Esophagus mucosa (tissue), 1 donor: ENCODE results near the gene CELF4. TPM values are rescaled to one million over a fixed set of nuclear protein-coding genes. Genes with fewer than 3 reads are reported as not detected.
A peak's percentile ranks its signal among the peaks of the same experiment; 100 is the strongest.

ENCODE experiments used
- ATAC-seq: fragments of 200-7000 bp; cut with Tn5 transposase; one replicate; pipeline ENCODE4 v1.9.1; 2020
- total RNA-seq: library from RNA; stranded (reverse); gene quantifications from one replicate; pipeline ENCODE4 v1.2.4, GENCODE V29; 2023
- donor health status: DM: yes; HTN: yes; CAD: no.

Gene CELF4
- total RNA-seq, 1 donor from 2014 or later: not detected

DNA sequence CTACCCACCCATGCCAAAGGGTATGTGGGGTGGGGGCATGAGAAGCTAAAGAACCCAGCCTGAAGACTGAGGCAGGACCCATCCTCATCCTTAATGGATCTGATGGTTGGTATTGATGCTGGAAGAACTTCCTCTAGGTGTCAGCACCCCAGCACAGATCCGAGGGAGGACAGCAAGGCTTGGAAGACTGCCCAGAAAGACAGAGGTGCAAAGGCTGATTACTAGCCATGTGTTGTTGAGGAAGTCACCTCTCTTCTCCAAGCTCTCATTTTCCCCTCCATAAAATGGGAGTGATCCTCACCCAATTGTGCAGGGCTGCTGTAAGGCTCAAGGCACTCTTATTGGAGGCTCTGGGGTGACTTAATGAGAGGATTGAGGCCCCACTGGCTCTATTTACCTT is 256.5 kb downstream of the CELF4 start:
- ATAC-seq: peak; percentile 14

DNA sequence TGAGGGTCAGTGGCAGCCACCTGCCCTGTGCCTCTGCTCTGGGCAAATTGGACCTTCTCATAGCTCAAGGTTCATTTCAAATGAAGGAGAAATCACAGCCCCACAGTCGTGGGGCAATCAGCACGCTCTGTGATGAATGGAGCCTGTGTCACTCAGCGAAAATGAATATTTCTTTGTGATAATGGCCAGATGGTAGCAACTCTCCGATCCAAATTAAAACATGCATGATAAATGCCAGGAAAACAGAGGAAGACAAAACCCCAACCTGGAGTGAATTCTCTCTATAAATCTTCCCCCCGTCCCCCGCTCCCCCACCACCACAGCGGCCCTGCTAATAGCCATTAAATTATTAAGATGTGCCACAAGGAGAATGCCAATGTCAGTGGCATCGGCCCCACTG is 258.4 kb downstream of the CELF4 start:
- ATAC-seq: no peak

DNA sequence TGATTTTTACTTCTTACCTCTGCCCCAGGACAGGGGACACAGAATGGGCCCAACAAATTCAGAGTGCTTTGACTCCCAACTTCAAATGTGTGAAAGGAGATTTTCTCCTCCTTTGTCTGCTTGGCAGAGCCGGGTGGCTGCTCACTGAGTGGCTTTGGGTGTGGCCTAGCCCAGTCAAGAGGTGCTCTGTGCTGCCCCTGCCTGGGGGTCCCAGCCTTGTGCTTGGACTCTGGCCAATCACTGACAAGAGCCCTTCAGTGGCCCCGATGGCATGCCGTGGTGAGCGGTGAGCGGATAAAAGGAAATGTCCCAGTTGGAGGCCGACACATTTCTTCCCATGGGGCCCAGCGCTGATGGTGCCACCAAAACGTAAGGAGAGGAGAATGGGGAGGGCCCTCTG is 259.2 kb downstream of the CELF4 start:
- no peak for ATAC-seq

DNA sequence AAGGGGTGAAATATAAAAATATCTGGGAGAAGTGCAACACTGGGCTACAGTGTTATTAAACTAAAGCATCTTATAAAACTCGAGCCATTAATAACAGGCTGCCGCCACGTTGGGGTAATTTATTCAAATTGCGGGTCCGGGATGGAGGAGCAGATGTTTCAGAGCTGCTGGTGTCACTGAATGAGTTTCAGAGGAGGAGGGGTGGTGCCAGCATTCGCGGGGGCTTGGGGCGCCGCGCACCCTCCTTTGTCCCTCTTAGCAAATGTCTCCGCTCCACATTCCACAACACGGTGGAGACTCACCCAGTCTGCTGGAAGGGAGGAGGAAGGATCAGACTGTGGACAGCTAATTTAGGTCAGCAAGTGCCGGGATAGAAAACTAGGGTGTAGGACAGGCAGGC is 260.5 kb downstream of the CELF4 start:
- ATAC-seq: no peak

DNA sequence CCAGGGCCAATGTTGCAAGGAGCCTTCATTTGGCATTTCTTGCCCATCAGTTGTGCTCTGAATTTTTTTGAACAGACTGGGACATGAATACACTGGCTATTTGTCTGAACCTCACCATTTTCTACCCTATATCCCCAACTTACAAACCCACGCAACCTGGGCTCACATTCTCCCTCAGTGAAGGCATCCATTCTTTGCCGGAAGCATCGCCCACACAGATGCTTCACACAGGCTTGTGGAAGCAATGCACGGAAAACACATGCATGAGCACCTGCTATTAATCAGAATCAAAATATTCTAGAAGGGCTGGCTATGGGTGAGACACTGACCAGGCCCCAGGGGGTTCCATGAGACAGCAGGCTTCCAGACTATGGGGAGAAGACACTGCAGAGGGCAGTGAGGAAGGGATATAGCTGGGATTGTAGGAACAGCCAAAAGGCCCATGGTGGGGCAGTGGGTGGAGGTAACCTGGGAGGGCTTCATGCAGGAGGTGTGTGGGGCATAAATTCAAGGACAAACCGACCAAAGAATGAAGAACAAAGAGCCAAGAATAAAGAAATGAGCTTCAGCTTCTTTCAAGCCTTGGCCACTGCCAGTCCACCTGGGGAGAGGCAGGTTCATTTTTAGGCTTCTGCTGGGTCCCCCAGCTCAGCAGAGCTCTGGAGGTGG is 261.5 kb downstream of the CELF4 start:
- ATAC-seq: no peak

DNA sequence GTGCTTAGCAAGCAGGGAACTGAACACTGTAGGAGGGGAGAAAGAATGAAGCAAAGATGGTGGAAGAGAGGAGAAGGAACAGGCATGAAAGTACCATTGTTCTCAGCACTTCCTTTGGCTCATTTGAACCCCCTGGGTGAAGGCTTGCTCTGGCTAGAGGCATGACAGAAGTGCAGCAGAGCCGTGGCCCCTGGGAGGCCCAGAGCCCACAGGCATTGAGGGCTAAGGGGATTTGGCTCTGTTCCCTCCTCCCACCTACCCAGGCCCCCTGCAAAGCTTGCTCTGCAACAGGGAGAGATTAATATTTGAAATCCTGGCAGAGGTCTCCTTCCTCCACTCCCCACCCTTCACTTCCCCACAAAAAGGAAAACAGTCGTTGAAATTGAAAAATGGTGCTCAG is 262.6 kb downstream of the CELF4 start:
- no peak for ATAC-seq

DNA sequence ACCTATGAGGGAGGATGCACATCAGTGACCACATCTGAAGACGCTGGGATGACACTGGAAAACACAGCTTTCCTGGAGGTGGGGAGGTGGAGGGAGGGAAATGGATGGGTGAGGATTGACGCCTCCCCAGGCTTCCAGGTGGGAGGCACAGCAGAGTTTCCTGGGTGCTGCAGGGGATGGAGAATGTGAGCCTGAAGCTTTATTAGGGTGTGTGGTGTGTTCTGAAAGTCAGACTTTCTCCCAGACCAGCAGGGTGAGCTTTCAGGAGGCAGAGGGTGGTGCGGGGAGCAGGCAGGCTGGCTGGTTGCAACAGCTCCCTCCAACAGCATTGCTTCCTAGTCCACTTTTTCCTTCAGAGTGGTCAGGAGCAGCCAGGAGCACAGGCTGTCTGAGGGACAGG is 263.1 kb downstream of the CELF4 start:
- ATAC-seq: no peak

DNA sequence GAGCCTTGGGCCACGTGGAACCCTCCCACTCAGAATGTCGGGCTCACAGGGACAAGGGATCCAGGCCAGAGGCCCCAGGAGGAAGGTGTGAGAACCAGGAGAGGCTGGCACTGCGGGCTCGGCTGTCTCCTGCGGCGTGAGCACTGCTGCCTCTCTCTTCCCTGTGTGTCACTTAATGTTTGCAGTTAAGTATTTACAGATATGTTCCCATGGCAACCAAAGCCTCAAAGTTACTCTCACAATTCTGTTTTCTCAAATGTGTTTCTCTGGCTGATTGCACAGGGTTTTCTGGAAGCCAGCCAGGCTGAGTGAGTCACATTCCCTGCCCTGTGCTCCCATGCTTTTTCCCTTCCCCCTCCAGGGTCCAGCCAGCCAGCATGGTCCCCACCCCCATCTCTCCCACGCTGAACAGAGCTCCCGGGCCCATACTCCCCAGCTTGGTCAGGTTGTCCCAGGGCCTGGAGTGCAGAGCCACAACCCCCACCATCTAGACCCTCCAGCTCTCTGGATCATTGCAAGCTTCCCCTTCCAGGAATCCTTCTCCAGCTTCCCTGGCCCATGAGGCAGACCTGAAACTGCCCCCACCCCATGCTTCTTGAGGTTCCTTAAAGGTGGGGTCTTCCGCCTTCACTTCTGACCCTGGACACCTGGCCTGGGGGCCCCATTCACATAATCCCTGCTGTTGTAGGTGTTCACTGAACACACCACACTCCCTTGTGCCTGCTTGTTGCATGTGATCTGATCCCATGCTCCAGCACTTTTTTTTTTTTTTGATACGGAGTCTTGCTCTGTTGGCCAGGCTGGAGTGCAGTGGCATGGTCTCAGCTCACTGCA is 265.9 kb downstream of the CELF4 start:
- ATAC-seq: peak; percentile 69

DNA sequence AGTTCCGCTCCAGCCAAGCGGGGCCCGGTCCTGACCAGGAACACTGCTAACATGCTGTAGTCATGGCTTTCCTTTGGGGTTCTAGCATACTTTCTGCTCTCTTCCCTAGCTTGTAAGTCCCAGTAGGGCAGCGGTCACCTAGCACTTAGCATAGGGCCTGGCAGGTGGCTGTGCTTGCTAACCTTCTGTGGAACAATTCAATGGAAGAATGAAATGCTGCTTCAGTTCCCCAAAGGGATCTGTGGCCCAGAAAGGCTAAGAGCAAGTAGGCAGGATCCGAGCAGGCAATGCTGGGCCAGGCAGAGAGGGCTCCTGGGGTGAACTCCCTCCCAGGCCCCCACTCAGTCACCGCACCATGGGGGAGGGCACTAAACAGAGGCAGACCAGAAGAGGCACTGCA is 266.8 kb downstream of the CELF4 start:
- ATAC-seq: no peak

DNA sequence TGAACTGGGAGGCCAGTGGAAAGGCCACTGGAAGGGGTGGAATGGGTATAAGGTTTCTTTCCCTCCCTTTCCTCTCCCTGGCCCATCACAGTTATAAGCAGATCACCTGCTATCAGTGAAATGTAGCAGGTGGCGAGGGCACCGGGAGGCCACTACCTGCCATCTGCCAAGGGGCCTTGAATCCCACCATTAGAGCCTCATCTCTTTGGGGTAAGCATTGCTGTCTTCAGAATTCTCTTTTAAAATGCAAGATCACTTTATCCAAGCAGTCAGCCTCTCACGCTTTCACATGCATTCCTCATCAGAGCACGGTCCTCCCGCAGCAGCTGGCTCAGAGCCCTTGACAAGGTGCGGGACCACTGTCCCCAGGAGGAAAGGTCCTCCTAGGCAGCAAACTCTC is 268.5 kb downstream of the CELF4 start:
- no peak for ATAC-seq

DNA sequence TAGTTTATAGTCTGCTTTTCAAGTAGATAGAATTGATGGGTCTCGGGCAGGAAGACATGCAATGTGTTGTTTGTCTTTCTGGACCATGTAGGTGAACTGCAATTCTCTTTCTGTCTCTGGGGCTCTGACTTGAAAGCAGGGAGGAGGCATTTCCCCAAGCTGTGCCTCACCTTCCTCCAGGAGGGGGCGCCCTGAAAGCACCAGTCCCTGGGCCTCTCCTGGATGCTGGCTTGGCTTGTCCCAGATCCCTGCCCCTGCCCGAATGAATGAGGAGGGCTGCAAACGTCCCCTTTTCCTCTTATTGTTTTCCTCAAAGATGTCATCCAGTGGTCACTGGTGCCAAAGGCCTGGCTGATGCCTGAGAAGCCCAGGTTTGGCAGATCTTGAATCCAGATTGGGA is 270.6 kb downstream of the CELF4 start:
- no peak for ATAC-seq

DNA sequence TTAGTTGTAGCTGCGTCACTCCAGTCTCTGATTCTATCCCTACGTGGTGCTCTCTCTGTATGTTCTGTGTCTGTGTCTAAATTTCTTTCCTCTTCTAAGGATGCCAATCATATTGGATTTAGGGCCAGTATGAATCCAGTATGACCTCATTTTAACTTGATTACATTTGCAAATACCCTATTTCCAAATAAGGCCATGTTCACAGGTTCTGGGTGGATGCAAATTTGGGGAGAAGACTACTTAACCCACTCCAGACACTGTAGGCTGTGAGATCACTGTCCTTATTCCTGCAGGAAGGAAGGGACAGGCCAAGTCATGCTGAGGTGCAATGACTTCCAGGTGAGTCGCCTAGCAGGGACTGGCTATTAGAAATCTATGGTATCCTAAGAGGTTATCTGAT is 272.2 kb downstream of the CELF4 start:
- ATAC-seq: no peak

DNA sequence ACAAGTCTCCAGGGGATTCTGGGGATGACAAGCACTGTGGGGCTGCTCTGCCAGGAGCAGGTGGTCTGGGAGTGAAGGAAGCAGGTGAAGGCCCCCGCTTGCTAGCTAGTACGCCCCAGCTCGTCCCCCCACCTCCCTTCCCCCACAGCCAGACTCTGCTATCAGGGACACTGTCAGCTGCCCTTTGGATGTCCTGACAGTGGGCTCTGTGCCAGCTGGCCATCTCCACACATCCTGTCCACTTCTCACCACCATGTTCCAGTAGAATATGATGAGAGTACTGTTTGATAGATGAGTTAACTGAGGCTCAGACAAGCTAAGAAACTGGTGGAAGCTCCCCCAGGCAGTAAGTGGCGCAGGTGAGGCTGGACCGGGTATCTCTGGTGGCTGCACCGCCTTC is 276.2 kb downstream of the CELF4 start:
- ATAC-seq: no peak

DNA sequence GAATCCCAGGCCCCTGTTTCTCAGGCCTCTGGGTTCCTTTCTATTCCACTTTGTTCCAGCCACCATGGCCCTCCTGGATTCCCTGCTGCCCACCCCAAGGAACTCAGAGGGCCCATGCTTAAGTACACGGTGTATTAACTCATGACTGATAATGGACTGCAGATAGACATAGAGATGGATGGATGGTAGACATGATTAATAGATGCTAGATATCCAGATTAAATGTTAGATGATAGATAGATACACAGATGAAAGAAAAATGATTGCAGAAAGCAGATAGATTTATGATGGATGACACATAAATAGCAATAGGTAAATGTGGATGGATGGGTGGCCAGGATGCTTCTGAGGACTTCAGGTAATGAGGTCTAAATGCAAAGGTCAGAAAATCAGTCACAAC is 278.0 kb downstream of the CELF4 start:
- ATAC-seq: no peak

DNA sequence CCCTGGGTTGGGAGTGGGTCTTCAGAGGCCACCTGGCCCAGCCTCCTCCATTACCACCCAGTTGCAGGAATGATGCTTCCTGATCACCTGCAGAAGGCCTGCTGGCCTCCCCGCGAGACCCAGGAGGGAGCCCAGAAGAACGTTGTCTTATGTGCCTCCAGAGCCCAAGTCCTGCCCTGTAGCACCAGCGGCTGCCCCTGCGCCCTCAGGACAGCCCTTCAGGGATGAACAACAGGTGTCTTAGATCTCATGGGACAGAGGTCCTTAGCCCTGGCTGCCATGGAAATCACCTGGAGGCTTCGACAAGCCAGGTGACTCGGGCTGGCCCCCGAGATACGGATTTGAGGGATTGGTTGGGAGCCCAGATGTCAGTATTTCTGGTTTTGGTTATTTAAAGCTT is 278.8 kb downstream of the CELF4 start:
- ATAC-seq: no peak

DNA sequence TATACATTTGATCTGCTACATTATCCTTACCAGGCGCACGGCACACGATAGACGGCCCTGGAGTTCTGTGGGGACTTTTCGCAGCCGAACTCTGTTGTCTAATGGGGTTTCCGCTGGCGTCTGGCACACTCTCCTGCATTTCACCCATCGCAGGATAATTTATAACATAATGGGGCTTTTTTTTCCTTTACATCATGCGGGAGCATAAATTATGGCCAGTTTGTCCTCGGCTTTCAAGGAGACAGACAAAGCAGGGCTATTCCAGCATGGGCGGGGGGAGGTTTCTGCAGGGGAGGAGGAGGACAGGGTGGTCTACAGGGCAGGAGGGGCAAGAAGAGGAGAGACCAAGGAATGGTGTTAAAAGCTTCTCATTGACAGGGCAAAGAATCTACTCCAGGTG is 279.8 kb downstream of the CELF4 start:
- no peak for ATAC-seq

DNA sequence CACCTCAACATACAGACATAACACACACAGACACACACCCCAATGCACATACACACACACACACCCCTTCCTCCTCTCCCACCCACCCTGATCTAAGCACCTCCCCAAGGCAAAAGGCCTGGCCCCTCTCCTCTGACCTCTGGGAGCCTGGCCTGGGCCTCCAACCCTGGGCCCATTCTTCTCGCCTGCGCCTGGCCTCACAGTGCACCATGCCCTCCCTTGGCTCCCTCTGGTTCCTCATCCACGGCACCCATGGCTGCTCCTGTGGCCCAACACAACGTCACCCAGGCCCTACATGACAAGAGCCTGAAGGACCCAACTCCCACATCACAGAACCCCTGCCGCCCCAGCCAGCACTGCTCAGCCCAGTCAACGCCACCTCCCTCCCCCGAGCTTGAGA is 281.3 kb downstream of the CELF4 start:
- no peak for ATAC-seq

DNA sequence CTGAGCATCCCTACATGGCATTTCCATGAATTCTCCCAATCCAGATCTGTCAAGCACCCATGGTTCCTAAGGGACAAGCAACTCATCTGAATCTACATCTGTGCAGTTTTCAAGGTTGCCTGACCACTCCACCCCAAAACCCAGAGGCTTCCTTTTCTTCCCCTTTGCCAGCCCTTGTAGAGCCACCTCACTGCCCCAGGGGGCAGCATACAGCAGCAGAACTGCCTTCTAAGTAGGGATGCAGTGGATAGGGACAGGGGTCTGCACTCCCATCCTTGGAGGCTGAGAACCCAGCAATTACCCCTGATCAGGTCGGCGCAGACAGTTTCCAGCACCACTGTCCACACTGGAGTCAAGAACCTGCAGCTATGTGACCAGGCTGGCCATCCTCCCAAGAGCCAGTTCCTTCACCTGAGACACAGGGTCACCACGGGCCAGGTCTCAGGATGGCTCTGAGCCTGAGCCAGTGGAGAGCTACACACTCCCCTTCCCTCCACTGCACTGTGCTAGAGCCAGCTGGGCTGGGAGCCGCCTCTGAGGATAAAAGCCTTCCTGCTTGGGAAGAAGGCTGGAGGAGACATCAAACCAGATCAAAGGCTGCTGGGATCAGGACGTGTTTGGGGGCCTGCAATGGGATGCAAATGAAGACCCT is 283.1 kb downstream of the CELF4 start:
- ATAC-seq: no peak

DNA sequence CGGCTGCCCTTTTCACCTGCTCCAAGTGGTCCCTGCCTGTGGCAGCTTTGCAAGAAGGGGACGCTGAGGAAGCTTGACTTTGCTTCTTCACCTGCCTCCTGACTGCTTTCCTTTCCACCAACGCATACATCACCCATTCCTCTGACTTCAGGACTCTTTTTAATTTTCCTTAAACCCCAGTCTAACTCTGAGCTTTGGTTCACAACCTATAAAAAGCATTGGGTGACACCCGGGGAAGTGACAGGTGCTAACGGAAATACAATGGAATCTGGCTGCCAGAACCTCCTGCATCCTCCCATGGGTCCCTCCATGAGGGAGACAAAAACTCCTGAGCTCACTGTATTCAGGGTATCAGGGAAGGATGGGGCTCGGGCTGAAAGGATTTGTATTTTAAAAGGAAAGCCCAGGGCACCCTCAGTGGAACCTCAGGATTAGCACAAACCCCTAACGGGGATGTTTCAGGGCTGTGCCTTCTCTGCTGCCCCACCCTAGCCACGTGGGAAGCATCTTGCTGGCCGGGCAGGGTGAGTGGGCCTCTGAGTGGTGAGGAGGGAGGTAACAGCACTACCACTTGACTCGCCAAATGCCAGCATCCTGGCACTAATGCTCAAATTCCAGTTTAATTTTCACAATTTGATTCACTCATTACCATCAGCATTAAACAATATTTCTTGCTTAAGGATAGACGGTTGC is 284.8 kb downstream of the CELF4 start:
- ATAC-seq: no peak

DNA sequence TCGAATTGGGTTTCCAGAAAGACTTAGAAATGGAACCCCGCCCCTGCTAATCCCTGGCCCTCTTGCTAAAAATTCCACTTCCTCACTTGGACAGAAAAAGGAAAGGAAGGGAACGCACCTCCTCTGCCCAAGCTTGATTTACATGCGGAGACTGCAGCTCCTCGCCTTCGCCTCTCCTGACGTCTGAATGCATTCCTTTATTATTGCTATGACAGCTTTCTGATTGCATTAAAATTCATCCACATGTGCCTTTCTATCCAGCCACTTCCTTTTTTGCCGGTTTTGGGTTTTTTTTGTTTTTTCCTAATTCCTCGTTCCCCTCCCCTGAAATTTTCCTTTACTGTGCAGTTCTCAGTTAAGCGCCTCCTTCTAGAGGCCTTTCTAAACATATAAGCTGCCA is 287.8 kb downstream of the CELF4 start:
- no peak for ATAC-seq

DNA sequence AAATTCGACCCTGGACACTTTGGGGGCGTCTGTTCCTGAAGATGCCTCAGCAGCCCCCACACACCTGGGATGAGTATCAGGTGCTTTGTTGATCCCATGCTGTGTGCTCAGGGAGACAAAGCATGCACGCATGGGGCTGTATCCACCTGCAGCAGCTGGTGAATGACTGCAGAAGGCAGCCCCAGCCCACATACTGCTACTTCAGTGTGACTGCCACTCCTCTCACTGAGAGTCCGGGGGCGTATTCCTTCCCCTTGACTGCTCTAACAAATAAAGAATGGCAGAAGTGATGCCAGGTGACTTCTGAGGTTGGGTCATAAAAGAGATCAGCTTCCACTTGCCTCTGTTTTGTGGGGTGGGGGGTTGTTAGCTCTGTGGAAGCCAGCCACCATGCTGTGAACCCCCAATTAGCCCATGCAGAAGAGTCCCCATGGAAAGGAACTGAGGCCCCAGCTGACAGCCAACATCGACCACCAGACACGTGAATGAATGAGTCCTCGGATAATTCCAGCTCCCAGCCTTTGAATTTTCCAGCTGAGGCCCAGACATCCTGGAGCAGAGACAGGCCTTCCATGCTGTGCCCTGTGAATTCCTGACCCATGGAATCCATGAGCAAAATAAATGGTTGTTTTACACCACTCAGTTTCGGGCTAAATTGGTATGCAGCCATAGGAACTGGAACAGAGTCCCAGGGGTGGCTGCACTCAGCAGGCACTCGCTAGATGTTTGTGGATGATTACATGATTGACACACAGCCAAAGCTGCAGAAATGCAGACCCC is 289.3 kb downstream of the CELF4 start:
- no peak for ATAC-seq

DNA sequence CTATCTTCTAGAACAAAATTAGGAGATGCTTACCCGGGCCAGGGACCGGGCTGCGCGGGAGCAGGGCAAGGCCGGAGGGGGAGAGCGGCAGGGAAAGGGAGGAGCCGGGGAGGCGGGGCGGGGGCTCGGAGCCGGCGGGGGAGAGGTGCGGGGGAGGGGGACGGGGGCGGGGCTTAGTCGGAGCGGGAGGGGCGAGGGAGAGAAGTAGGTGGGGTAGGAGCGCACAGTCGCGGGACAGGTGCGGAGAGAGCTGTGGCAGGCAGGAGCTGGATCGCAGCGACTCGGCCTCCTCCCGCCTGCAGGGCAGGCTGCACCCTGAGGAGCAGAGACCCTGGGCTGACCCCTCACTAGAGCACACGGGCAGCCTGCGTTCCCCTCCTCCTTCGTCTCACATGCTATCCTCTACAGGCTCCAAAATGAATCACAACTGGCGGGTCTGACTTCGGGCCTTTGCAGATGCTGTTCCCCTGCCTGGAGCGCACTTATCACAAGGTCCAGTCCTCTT is 290.3 kb downstream of the CELF4 start:
- no peak for ATAC-seq
